Ovary (tissue), 3 donors: ENCODE data around the gene PCDHB3.

Experiments
- EP300 ChIP-seq: sonication (generic); formaldehyde crosslinking; IDR thresholded peaks from one replicate; pipeline ENCODE4 v1.6.1; 2017; ENCODE audit warnings: antibody characterized with exemption
- POLR2A ChIP-seq: fragments of 450-650 bp; IDR thresholded peaks from one replicate; pipeline ENCODE4 v1.6.1; 2017; ENCODE audit warnings: antibody characterized with exemption, mild to moderate bottlenecking, moderate library complexity
- TF ChIP-seq, protein P1 (sequence below), 3 donors: fragments of 450-650 bp in 2 of 3; fragments of 200-600 bp in 1 of 3; IDR thresholded peaks; one replicate each; pipeline versions ENCODE4 v1.5.1 to v1.8.0; 2016 to 2022; ENCODE audit warnings: antibody characterized with exemption in 3 of 3, mild to moderate bottlenecking in 1 of 3
- donor health status: DM: no; HTN: no; CAD: no.

DNA sequence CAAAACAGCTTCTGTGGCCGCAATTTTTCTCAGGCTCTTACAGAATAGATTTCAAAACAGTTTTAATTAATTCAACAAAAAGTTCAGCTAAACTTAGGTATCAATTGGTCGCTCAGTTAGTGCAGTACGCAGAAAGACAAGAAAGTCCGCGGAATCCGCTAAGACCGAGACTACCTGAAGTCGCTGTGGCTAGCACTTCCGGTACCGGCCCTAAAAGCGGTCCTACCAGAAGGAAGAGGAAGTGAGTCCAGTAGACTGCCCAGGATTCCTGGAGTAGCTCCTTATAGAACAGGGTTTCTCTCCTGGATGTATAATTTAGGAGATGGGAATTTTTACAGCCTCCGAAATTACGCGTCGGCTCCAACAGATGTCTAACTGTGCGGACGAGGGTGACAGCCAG is 22.4 kb upstream of the PCDHB3 start:
- TF ChIP-seq, protein P1, sequence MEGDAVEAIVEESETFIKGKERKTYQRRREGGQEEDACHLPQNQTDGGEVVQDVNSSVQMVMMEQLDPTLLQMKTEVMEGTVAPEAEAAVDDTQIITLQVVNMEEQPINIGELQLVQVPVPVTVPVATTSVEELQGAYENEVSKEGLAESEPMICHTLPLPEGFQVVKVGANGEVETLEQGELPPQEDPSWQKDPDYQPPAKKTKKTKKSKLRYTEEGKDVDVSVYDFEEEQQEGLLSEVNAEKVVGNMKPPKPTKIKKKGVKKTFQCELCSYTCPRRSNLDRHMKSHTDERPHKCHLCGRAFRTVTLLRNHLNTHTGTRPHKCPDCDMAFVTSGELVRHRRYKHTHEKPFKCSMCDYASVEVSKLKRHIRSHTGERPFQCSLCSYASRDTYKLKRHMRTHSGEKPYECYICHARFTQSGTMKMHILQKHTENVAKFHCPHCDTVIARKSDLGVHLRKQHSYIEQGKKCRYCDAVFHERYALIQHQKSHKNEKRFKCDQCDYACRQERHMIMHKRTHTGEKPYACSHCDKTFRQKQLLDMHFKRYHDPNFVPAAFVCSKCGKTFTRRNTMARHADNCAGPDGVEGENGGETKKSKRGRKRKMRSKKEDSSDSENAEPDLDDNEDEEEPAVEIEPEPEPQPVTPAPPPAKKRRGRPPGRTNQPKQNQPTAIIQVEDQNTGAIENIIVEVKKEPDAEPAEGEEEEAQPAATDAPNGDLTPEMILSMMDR (IDR thresholded peaks at IDR 0.05) = no peak
- TF ChIP-seq POLR2A = no peak
- no peak for TF ChIP-seq EP300
